WERI-Rb-1 (cell line): Measurements from ENCODE around the gene ESYT1.
A peak's percentile ranks its signal among the peaks of the same experiment; 100 is the strongest.

ENCODE experiments used
- DNase-seq: peaks from one replicate; pipeline ENCODE4 v3.0.0-alpha.2; 2020
- H3K27ac ChIP-seq: fragments of 250-450 bp; sonication (Bioruptor Pico); 2 replicates; pipeline ENCODE4 v1.5.1; 2020; ENCODE audit warnings: mild to moderate bottlenecking, moderate library complexity
- H3K27me3 ChIP-seq: fragments of 250-450 bp; sonication (Bioruptor Pico); 2 replicates; pipeline ENCODE4 v1.5.1; 2021; ENCODE audit warnings: mild to moderate bottlenecking, low read depth, moderate library complexity; ENCODE audit not compliant: insufficient read depth, severe bottlenecking
- H3K36me3 ChIP-seq: fragments of 250-450 bp; sonication (Bioruptor Pico); 2 replicates; pipeline ENCODE4 v1.5.1; 2020; ENCODE audit warnings: mild to moderate bottlenecking, moderate library complexity
- H3K4me3 ChIP-seq: 2 replicates; pipeline ENCODE4 v1.5.1; 2011; ENCODE audit warnings: low read depth, mild to moderate bottlenecking, control low read depth, low read length
- H3K9me3 ChIP-seq: fragments of 250-450 bp; sonication (Bioruptor Pico); 2 replicates; pipeline ENCODE4 v1.5.1; 2021; ENCODE audit warnings: mild to moderate bottlenecking, moderate library complexity; ENCODE audit not compliant: severe bottlenecking
- CTCF ChIP-seq: IDR thresholded peaks from 2 replicates; pipeline ENCODE4 v1.5.1; 2011; ENCODE audit warnings: low read depth, mild to moderate bottlenecking, control low read depth, inconsistent platforms, low read length

The ESYT1 gene

GRCh38 chr12:56122637-56123036 lies 5.4 kb upstream of the ESYT1 start:
- no peak for TF ChIP-seq CTCF
- no peaks in the 10 kb centered on the region for H3K9me3 ChIP-seq
- no peak for DNase-seq
- peaks cover 19% of the 10 kb centered on the region for H3K36me3 ChIP-seq
- H3K27me3 ChIP-seq = no peaks in the 10 kb centered on the region
- H3K4me3 ChIP-seq = no peak overlapping the region
- peak overlapping the region; percentile 19 for H3K27ac ChIP-seq

GRCh38 chr12:56124133-56124532 lies 3.9 kb upstream of the ESYT1 start:
- Histone ChIP-seq H3K4me3 (no peak overlapping the region), H3K27ac (no peak overlapping the region), H3K27me3 (no peaks in the 10 kb centered on the region), H3K9me3 (no peaks in the 10 kb centered on the region), H3K36me3 (peaks cover 16% of the 10 kb centered on the region)
- no peak for TF ChIP-seq CTCF
- no peak for DNase-seq

- Histone ChIP-seq H3K27ac (peak overlapping the region; percentile 76), H3K4me3 (no peak overlapping the region), H3K27me3 (no peaks in the 10 kb centered on the region), H3K36me3 (peaks cover 17% of the 10 kb centered on the region), H3K9me3 (no peaks in the 10 kb centered on the region)
- no peak for TF ChIP-seq CTCF
- no peak for DNase-seq
Observed at GRCh38 chr12:56126732-56127239, 1.3 kb upstream of the ESYT1 start.

- no peaks in the 10 kb centered on the region for H3K27me3 ChIP-seq
- no peak for DNase-seq
- TF ChIP-seq CTCF = no peak
- H3K36me3 ChIP-seq = peaks cover 24% of the 10 kb centered on the region
- H3K9me3 ChIP-seq = no peaks in the 10 kb centered on the region
- H3K4me3 ChIP-seq = peak overlapping the region; percentile 50
- peak overlapping the region; percentile 76 for H3K27ac ChIP-seq
Observed at GRCh38 chr12:56127485-56127887, 581 bp upstream of the ESYT1 start.

- H3K4me3 ChIP-seq = peak overlapping the region; percentile 78
- peak overlapping the region; percentile 70 for H3K27ac ChIP-seq
- TF ChIP-seq CTCF = no peak
- peaks cover 34% of the 10 kb centered on the region for H3K36me3 ChIP-seq
- H3K9me3 ChIP-seq = no peaks in the 10 kb centered on the region
- H3K27me3 ChIP-seq = no peaks in the 10 kb centered on the region
- no peak for DNase-seq
Observed at GRCh38 chr12:56128670-56129205, 671 bp downstream of the ESYT1 start.
